Ishikawa (cell line): ENCODE results near the gene SLC5A9.

Experiments
- CREB1 ChIP-seq: IDR thresholded peaks from 2 replicates; pipeline ENCODE4 v1.6.1; 2012; ENCODE audit warnings: low read depth
- EP300 ChIP-seq: IDR thresholded peaks from 2 replicates; pipeline ENCODE4 v1.6.1; 2012; ENCODE audit warnings: borderline replicate concordance
- FOXM1 ChIP-seq: IDR thresholded peaks from 2 replicates; pipeline ENCODE4 v1.6.1; 2012; ENCODE audit warnings: low read depth, borderline replicate concordance
- RAD21 ChIP-seq: IDR thresholded peaks from 2 replicates; pipeline ENCODE4 v1.6.1; 2012; ENCODE audit warnings: low read depth
- USF1 ChIP-seq: IDR thresholded peaks from 2 replicates; pipeline ENCODE4 v1.6.1; 2012

- no peak for TF ChIP-seq RAD21
- no peak for TF ChIP-seq FOXM1
- TF ChIP-seq USF1 = no peak
- no peak for TF ChIP-seq CREB1
- no peak for TF ChIP-seq EP300
Observed at GRCh38 chr1:48222501-48223242, at the start of gene SLC5A9.
